H9 (cell line): Measurements from ENCODE around the gene TENM3. TPM values are rescaled to one million over a fixed set of nuclear protein-coding genes. Genes with fewer than 3 reads are reported as not detected.

Experiments used
- DNase-seq: peaks from one replicate; pipeline ENCODE4 v3.0.0-alpha.2; 2017
- H2AFZ ChIP-seq: one replicate; pipeline ENCODE4 v1.6.1; 2013; ENCODE audit warnings: mild to moderate bottlenecking, low read length, control low read depth, moderate library complexity
- H2AK5ac ChIP-seq: 2 replicates; pipeline ENCODE4 v1.6.1; 2013; ENCODE audit warnings: low read length, control low read depth, mixed read lengths; ENCODE audit not compliant: insufficient read length
- H2BK120ac ChIP-seq: one replicate; pipeline ENCODE4 v1.6.1; 2013; ENCODE audit warnings: low read depth, mild to moderate bottlenecking, low read length, control low read depth, inconsistent platforms; ENCODE audit not compliant: poor library complexity, severe bottlenecking
- H2BK12ac ChIP-seq: 2 replicates; pipeline ENCODE4 v1.6.1; 2013; ENCODE audit warnings: low read length, control low read depth, mixed read lengths, low read depth; ENCODE audit not compliant: insufficient read length
- H2BK15ac ChIP-seq: 2 replicates; pipeline ENCODE4 v1.6.1; 2013; ENCODE audit warnings: low read depth, low read length, control low read depth
- H2BK20ac ChIP-seq: one replicate; pipeline ENCODE4 v1.6.1; 2013; ENCODE audit warnings: low read depth, mild to moderate bottlenecking, low read length, control low read depth, inconsistent platforms; ENCODE audit not compliant: poor library complexity, severe bottlenecking
- H2BK5ac ChIP-seq: 2 replicates; pipeline ENCODE4 v1.6.1; 2013; ENCODE audit warnings: low read length, control low read depth, mixed read lengths; ENCODE audit not compliant: insufficient read length
- H3K14ac ChIP-seq: 2 replicates; pipeline ENCODE4 v1.6.1; 2013; ENCODE audit warnings: low read length, control low read depth; ENCODE audit not compliant: insufficient read depth
- H3K18ac ChIP-seq: 2 replicates; pipeline ENCODE4 v1.6.1; 2013; ENCODE audit warnings: low read depth, mild to moderate bottlenecking, mixed read lengths, low read length, control low read depth; ENCODE audit not compliant: insufficient read length
- H3K23ac ChIP-seq: 2 replicates; pipeline ENCODE4 v1.6.1; 2013; ENCODE audit warnings: low read length, control low read depth, mixed read lengths, low read depth; ENCODE audit not compliant: insufficient read length
- H3K23me2 ChIP-seq: 2 replicates; pipeline ENCODE4 v1.6.1; 2013; ENCODE audit warnings: low read depth, mild to moderate bottlenecking, mixed read lengths, low read length, control low read depth; ENCODE audit not compliant: insufficient read length, poor library complexity, severe bottlenecking
- H3K27ac ChIP-seq: 2 replicates; pipeline ENCODE4 v1.5.1; 2013; ENCODE audit warnings: low read length, control low read depth, mixed read lengths, low read depth; ENCODE audit not compliant: insufficient read length
- H3K27me3 ChIP-seq: 2 replicates; pipeline ENCODE4 v1.6.1; 2013; ENCODE audit warnings: low read length, control low read depth, inconsistent platforms; ENCODE audit not compliant: insufficient read depth
- H3K4ac ChIP-seq: 2 replicates; pipeline ENCODE4 v1.6.1; 2013; ENCODE audit warnings: low read depth, mild to moderate bottlenecking, control low read depth, inconsistent platforms, low read length, moderate library complexity
- H3K4me1 ChIP-seq: 2 replicates; pipeline ENCODE4 v1.6.1; 2013; ENCODE audit warnings: low read length, control low read depth, inconsistent platforms; ENCODE audit not compliant: insufficient read depth
- H3K4me2 ChIP-seq: 2 replicates; pipeline ENCODE4 v1.6.1; 2013; ENCODE audit warnings: low read length, control low read depth, mixed read lengths; ENCODE audit not compliant: insufficient read length, insufficient read depth
- H3K56ac ChIP-seq: 2 replicates; pipeline ENCODE4 v1.6.1; 2013; ENCODE audit warnings: low read depth, mild to moderate bottlenecking, mixed read lengths, low read length, control low read depth; ENCODE audit not compliant: insufficient read length
- H3K79me1 ChIP-seq: 2 replicates; pipeline ENCODE4 v1.6.1; 2013; ENCODE audit warnings: low read depth, mild to moderate bottlenecking, moderate library complexity, low read length, control low read depth, inconsistent platforms; ENCODE audit not compliant: insufficient read depth, poor library complexity, severe bottlenecking
- H3K79me2 ChIP-seq: 2 replicates; pipeline ENCODE4 v1.6.1; 2013; ENCODE audit warnings: low read length, control low read depth, inconsistent platforms; ENCODE audit not compliant: insufficient read depth
- H3K9ac ChIP-seq: 2 replicates; pipeline ENCODE4 v1.6.1; 2013; ENCODE audit warnings: low read length, control low read depth, mixed read lengths; ENCODE audit not compliant: insufficient read length; ENCODE audit errors: extremely low read depth
- H3K9me3 ChIP-seq: one replicate; pipeline ENCODE4 v1.6.1; 2013; ENCODE audit warnings: low read depth, low read length, inconsistent platforms; ENCODE audit not compliant: control insufficient read depth
- H3T11ph ChIP-seq: one replicate; pipeline ENCODE4 v1.6.1; 2013; ENCODE audit warnings: mild to moderate bottlenecking, low read length, control low read depth, inconsistent platforms
- H4K20me1 ChIP-seq: one replicate; pipeline ENCODE4 v1.6.1; 2013; ENCODE audit not compliant: control insufficient read depth, insufficient read length, insufficient read depth
- H4K5ac ChIP-seq: 2 replicates; pipeline ENCODE4 v1.6.1; 2013; ENCODE audit warnings: low read depth, mild to moderate bottlenecking, mixed read lengths, low read length, control low read depth; ENCODE audit not compliant: insufficient read length
- H4K8ac ChIP-seq: replicated peaks from 2 replicates; pipeline ENCODE4 v1.6.1; 2013; ENCODE audit warnings: low read length, control low read depth, mixed read lengths, low read depth; ENCODE audit not compliant: insufficient read length
- H4K91ac ChIP-seq: 2 replicates; pipeline ENCODE4 v1.6.1; 2013; ENCODE audit warnings: low read depth, mild to moderate bottlenecking, moderate library complexity, mixed read lengths, low read length, control low read depth; ENCODE audit not compliant: insufficient read length
- H3K27ac Mint-ChIP-seq, 3 experiments: 2 replicates in 2 of 3; 3 replicates in 1 of 3; pipeline ENCODE4 v1.8.0; 2020 to 2021; ENCODE audit warnings: mixed read lengths in 3 of 3, mild to moderate bottlenecking in 1 of 3, moderate library complexity in 1 of 3
- H3K27me3 Mint-ChIP-seq: 2 replicates; pipeline ENCODE4 v1.8.0; 2021; ENCODE audit warnings: low read depth, mild to moderate bottlenecking, moderate library complexity, mixed read lengths
- H3K36me3 Mint-ChIP-seq, 3 experiments: 2 replicates in 2 of 3; 3 replicates in 1 of 3; pipeline ENCODE4 v1.8.0; 2020 to 2021; ENCODE audit warnings: low read depth in 3 of 3, mixed read lengths in 3 of 3; ENCODE audit not compliant: insufficient read depth in 1 of 3
- H3K4me1 Mint-ChIP-seq, 2 experiments: 2 replicates each; pipeline ENCODE4 v1.8.0; 2020; ENCODE audit warnings: mixed read lengths in 2 of 2
- H3K4me3 Mint-ChIP-seq, 2 experiments: 2 replicates in 1 of 2; 3 replicates in 1 of 2; pipeline ENCODE4 v1.8.0; 2020 to 2021; ENCODE audit warnings: mild to moderate bottlenecking in 2 of 2, mixed read lengths in 2 of 2, moderate library complexity in 1 of 2
- H3K9me3 Mint-ChIP-seq, 2 experiments: 2 replicates in 1 of 2; 3 replicates in 1 of 2; pipeline ENCODE4 v1.8.0; 2020; ENCODE audit warnings: mild to moderate bottlenecking in 2 of 2, mixed read lengths in 2 of 2, moderate library complexity in 1 of 2
- CTCF ChIP-seq: fragments of 200-600 bp; sonication (generic); conservative IDR thresholded peaks from 3 replicates; pipeline ENCODE4 v1.8.0; 2021; ENCODE audit warnings: antibody characterized with exemption, mild to moderate bottlenecking
- WGBS: extraction: QIAGEN DNeasy Blood & Tissue Kit; methylation state at CpG from one replicate; pipeline ENCODE4 v1.1.7; 2013; ENCODE audit warnings: missing lambda C conversion rate, low lambda C conversion rate, mixed read lengths; ENCODE audit not compliant: insufficient read length; ENCODE audit errors: extremely low coverage; 5-methylcytosine and 5-hydroxymethylcytosine counted together
- total RNA-seq: library from RNA; stranded (reverse); gene quantifications from 2 replicates; pipeline ENCODE4 v1.2.1, GENCODE V29; 2021

The TENM3 gene
- total RNA-seq, 1 experiment from 2014 or later = 49.6 TPM

GRCh38 chr4:182552948-182553347 lies 309.7 kb downstream of the TENM3 start:
- Mint-ChIP-seq H3K36me3 (peaks cover 0 to 3% (median 0%) of the 10 kb centered on the region in 3 experiments; a peak in 1 of 7 replicates), H3K4me1 (peaks cover 70 to 75% of the 10 kb centered on the region in 2 experiments), H3K4me3 (no peak overlapping the region), H3K27ac (peak overlapping the region in 1 of 3 experiments; percentile 88; a peak in 2 of 7 replicates), H3K27me3 (no peaks in the 10 kb centered on the region), H3K9me3 (no peaks in the 10 kb centered on the region)
- H4K8ac ChIP-seq = no peak overlapping the region
- no peak for TF ChIP-seq CTCF
- DNase-seq = no peak
- no peak overlapping the region for H2BK5ac ChIP-seq
- peaks cover 1% of the 10 kb centered on the region; the same call in 1 of the 2 replicates for H3K79me2 ChIP-seq
- no peak overlapping the region for H3T11ph ChIP-seq
- no peaks in the 10 kb centered on the region for H4K20me1 ChIP-seq
- H4K91ac ChIP-seq = no peak overlapping the region
- no peak overlapping the region for H2BK15ac ChIP-seq
- no peak overlapping the region for H3K18ac ChIP-seq
- no peak overlapping the region for H3K14ac ChIP-seq
- no peak overlapping the region for H2BK20ac ChIP-seq
- WGBS = no CpG with 5 or more reads among the region's 9 CpGs
- no peak overlapping the region for H2AFZ ChIP-seq
- H4K5ac ChIP-seq = no peak overlapping the region
- no peak overlapping the region for H2AK5ac ChIP-seq
- H3K4me1 ChIP-seq = peaks cover 15% of the 10 kb centered on the region; the same call in 1 of the 2 replicates
- H3K27ac ChIP-seq = no peak overlapping the region
- no peak overlapping the region for H3K4me2 ChIP-seq
- H3K27me3 ChIP-seq = no peaks in the 10 kb centered on the region
- H3K9me3 ChIP-seq = no peaks in the 10 kb centered on the region
- no peak overlapping the region for H3K4ac ChIP-seq
- H3K56ac ChIP-seq = no peak overlapping the region
- H2BK12ac ChIP-seq = no peak overlapping the region
- no peak overlapping the region for H3K9ac ChIP-seq
- H3K23me2 ChIP-seq = peaks cover 2% of the 10 kb centered on the region
- H3K79me1 ChIP-seq = peaks cover 4% of the 10 kb centered on the region
- H3K23ac ChIP-seq = no peak overlapping the region
- H2BK120ac ChIP-seq = no peak overlapping the region
